Measurements from ENCODE around the gene CAPN15.
"Not testable (repeated sequence)": the region's sequence is repeated elsewhere in the genome, so short reads cannot be mapped to it uniquely, and the experiment has no call there.

The CAPN15 gene

DNA sequence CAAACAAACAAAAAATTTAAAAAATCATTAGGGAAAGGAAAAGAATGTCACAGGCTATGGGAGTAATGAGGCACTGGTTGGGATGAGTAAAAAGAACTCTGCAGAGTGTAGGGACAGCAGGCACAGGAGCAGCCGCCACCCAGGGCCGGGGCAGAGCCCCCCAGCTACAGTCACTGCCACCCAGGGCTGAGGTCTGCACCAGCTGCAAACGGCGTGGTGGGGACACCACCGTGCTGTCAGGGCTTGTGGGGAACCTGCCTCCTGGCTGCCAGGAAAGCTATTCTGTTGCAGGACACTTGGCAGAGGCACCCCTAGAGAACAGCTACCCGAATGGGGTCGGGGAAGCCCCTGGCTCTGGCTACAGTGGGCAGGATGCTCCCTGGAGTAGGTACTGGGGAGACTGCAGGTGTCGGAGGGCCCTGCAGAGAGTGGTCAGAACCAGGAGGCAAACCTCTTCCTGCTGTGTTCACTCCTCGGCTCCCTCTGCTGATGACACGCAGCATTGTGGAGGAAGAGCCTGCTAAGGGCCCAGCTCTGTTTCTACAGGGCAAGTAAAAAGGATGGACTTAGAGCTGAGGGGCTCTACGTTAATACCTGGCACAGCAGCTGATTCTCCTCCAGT lies 32.3 kb upstream of the CAPN15 start:
- WGBS, 2 experiments (ENCODE audit: insufficient coverage in 2 of 2) = 71 to 77% methylated on average over 8 to 11 of the region's 11 CpGs
- Histone ChIP-seq H3K36me3 (ENCODE audit: control insufficient read depth, insufficient read depth, low read length) (peaks cover 59% of the 10 kb centered on the region), H3K27ac (ENCODE audit: low read depth, low read length, severe bottlenecking) (no peak overlapping the region), H3K9me3 (ENCODE audit: control insufficient read depth, low read length) (no peaks in the 10 kb centered on the region), H3K4me3 (ENCODE audit: extremely low read depth, insufficient read depth, low read length, poor library complexity, severe bottlenecking) (no peak overlapping the region), H3K4me1 (ENCODE audit: control insufficient read depth, insufficient read depth, low read length, poor library complexity, severe bottlenecking) (peaks cover 14% of the 10 kb centered on the region)

DNA sequence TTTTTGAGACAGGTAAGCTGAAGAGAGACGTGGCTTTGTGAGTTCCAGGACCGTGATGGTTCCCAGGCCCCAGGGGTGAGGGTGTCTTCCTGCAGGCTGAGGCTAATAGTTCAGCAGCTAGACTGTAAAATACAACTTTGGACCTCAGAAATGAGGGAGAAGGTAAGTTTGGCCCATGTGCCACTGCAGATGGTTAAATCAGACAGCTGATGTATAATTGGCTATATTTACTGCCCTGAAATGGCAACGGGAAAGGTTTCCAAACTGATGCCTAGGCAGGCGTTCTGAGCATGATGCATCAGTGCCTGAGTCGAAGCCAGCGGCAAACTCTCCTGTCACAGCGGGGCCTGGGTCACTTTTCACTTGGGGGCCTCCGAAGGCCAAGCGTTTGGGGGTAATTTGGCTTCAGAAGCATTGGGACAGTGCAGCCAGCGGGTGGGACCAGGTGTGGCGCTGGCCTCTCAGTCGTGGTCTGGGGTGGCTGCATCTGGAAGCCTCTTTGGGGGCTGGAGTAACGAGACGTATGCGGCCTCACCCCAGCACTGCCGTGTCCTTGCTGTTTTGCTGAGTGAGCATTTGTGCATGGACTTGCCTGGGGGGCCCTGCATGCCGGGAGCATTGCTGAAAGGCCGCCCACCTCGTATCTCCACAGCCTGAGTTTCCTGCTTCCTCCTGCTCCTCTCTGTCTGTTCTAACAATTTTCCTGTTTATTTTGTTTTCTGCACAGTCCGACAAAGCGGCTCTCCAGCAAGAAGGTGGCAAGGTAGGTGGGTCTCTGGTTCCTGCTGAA lies 31.2 kb upstream of the CAPN15 start:
- no peak overlapping the region for H3K27ac ChIP-seq (ENCODE audit: low read depth, low read length, severe bottlenecking)
- peaks cover 8% of the 10 kb centered on the region for H3K4me1 ChIP-seq (ENCODE audit: control insufficient read depth, insufficient read depth, low read length, poor library complexity, severe bottlenecking)
- WGBS, 2 experiments (ENCODE audit: insufficient coverage in 2 of 2) = 92 to 95% methylated on average over 16 to 18 of the region's 21 CpGs
- no peaks in the 10 kb centered on the region for H3K9me3 ChIP-seq (ENCODE audit: control insufficient read depth, low read length)
- no peak overlapping the region for H3K4me3 ChIP-seq (ENCODE audit: extremely low read depth, insufficient read depth, low read length, poor library complexity, severe bottlenecking)
- H3K36me3 ChIP-seq (ENCODE audit: control insufficient read depth, insufficient read depth, low read length) = peaks cover 53% of the 10 kb centered on the region

- Histone ChIP-seq H3K36me3 (ENCODE audit: control insufficient read depth, insufficient read depth, low read length) (peaks cover 48% of the 10 kb centered on the region), H3K4me1 (ENCODE audit: control insufficient read depth, insufficient read depth, low read length, poor library complexity, severe bottlenecking) (no peaks in the 10 kb centered on the region), H3K4me3 (ENCODE audit: extremely low read depth, insufficient read depth, low read length, poor library complexity, severe bottlenecking) (no peak overlapping the region), H3K9me3 (ENCODE audit: control insufficient read depth, low read length) (no peaks in the 10 kb centered on the region), H3K27ac (ENCODE audit: low read depth, low read length, severe bottlenecking) (peak overlapping the region; percentile 59)
- WGBS, 2 experiments (ENCODE audit: insufficient coverage in 2 of 2) = 83 to 89% methylated on average over 10 to 11 of the region's 11 CpGs
Observed at GRCh38 chr16:497258-497657, 30.3 kb upstream of the CAPN15 start.

DNA sequence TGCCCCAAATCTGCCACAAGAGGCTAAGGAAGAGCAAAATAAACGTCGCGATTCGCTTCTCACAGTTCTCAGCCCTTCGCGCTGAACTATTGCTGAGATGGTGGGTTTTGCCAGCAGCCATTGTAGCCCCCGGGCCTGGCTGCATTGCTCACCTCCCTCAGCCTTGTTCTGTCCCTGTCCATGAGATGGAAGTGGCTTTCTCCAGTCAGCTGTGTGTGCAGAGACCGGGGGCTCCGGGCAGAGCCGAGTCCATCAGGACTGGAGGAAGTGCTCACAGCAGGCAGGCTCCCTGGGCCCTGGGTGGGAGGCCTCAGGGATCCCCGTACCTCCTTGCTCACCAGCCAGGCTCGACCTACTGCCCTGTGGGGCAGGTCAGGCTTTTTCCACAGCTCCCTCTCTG lies 27.6 kb upstream of the CAPN15 start:
- no peaks in the 10 kb centered on the region for H3K9me3 ChIP-seq (ENCODE audit: control insufficient read depth, low read length)
- 91 to 95% methylated on average over 8 to 11 of the region's 12 CpGs for WGBS, 2 experiments (ENCODE audit: insufficient coverage in 2 of 2)
- H3K4me1 ChIP-seq (ENCODE audit: control insufficient read depth, insufficient read depth, low read length, poor library complexity, severe bottlenecking) = no peaks in the 10 kb centered on the region
- no peak overlapping the region for H3K4me3 ChIP-seq (ENCODE audit: extremely low read depth, insufficient read depth, low read length, poor library complexity, severe bottlenecking)
- H3K27ac ChIP-seq (ENCODE audit: low read depth, low read length, severe bottlenecking) = no peak overlapping the region
- H3K36me3 ChIP-seq (ENCODE audit: control insufficient read depth, insufficient read depth, low read length) = peaks cover 39% of the 10 kb centered on the region

- no peak overlapping the region for H3K27ac ChIP-seq (ENCODE audit: low read depth, low read length, severe bottlenecking)
- WGBS, 2 experiments (ENCODE audit: insufficient coverage in 2 of 2) = 91 to 93% methylated on average over 8 to 11 of the region's 12 CpGs
- H3K4me3 ChIP-seq (ENCODE audit: extremely low read depth, insufficient read depth, low read length, poor library complexity, severe bottlenecking) = no peak overlapping the region
Observed at GRCh38 chr16:500709-501108, 26.8 kb upstream of the CAPN15 start.

GRCh38 chr16:502179-502943 lies 25.2 kb upstream of the CAPN15 start:
- WGBS, 2 experiments (ENCODE audit: insufficient coverage in 2 of 2) = 94% methylated on average over 20 to 22 of the region's 22 CpGs
- no peaks in the 10 kb centered on the region for H3K9me3 ChIP-seq (ENCODE audit: control insufficient read depth, low read length)
- no peaks in the 10 kb centered on the region for H3K4me1 ChIP-seq (ENCODE audit: control insufficient read depth, insufficient read depth, low read length, poor library complexity, severe bottlenecking)
- H3K36me3 ChIP-seq (ENCODE audit: control insufficient read depth, insufficient read depth, low read length) = peaks cover 27% of the 10 kb centered on the region
- H3K27ac ChIP-seq (ENCODE audit: low read depth, low read length, severe bottlenecking) = no peak overlapping the region
- H3K4me3 ChIP-seq (ENCODE audit: extremely low read depth, insufficient read depth, low read length, poor library complexity, severe bottlenecking) = no peak overlapping the region

More at GRCh38 chr16:500709-501108, 26.8 kb upstream of the CAPN15 start:
- Histone ChIP-seq H3K4me1 (ENCODE audit: control insufficient read depth, insufficient read depth, low read length, poor library complexity, severe bottlenecking) (no peaks in the 10 kb centered on the region), H3K9me3 (ENCODE audit: control insufficient read depth, low read length) (no peaks in the 10 kb centered on the region), H3K36me3 (ENCODE audit: control insufficient read depth, insufficient read depth, low read length) (peaks cover 35% of the 10 kb centered on the region)

- 93% methylated on average over 20 to 23 of the region's 23 CpGs for WGBS, 2 experiments (ENCODE audit: insufficient coverage in 2 of 2)
- H3K27ac ChIP-seq (ENCODE audit: low read depth, low read length, severe bottlenecking) = no peak overlapping the region
Observed at GRCh38 chr16:503150-504071, 24.1 kb upstream of the CAPN15 start.

DNA sequence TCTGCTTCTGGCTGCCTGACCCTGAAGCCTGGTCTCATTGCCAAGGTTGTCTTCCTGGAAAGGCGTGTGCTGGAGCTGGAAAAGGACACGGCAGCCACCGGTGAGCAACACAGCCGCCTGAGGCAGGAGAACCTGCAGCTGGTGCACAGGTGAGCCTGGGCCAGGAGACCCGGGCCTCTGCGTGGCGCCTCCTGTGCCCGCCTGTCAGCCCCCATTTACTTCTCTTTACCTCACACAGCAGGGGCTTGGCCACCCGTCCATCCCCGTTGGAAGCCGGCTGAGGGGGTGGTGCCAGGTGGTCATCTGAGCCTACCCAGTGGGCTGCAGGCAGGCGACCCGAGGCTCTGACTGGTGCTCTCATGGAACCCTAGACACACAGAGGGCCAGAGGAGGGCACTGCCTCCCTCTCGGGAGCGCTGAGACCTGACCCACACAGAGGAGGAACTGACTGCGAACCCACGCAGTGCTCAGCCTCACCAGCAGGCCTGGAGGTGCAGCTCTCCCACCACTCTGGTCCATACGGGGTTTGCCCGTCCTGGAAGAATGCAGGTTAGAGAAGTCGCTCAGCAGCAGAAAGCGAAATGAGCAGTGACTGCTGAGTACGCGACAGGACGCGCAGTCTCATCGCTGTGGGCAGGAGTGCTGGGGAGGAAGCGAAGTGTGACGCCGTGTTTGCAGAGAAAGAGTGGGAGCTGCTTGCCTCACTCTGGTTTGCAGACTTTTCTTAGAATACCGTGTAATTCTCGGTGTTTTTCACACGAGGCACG lies 21.9 kb upstream of the CAPN15 start:
- WGBS, 2 experiments (ENCODE audit: insufficient coverage in 2 of 2) = 93 to 95% methylated on average over 27 to 33 of the region's 33 CpGs
- Histone ChIP-seq H3K4me1 (ENCODE audit: control insufficient read depth, insufficient read depth, low read length, poor library complexity, severe bottlenecking) (no peaks in the 10 kb centered on the region), H3K9me3 (ENCODE audit: control insufficient read depth, low read length) (no peaks in the 10 kb centered on the region), H3K27ac (ENCODE audit: low read depth, low read length, severe bottlenecking) (no peak overlapping the region), H3K4me3 (ENCODE audit: extremely low read depth, insufficient read depth, low read length, poor library complexity, severe bottlenecking) (no peak overlapping the region), H3K36me3 (ENCODE audit: control insufficient read depth, insufficient read depth, low read length) (peaks cover 7% of the 10 kb centered on the region)

More at GRCh38 chr16:503150-504071, 24.1 kb upstream of the CAPN15 start:
- Histone ChIP-seq H3K9me3 (ENCODE audit: control insufficient read depth, low read length) (no peaks in the 10 kb centered on the region), H3K36me3 (ENCODE audit: control insufficient read depth, insufficient read depth, low read length) (peaks cover 19% of the 10 kb centered on the region), H3K4me1 (ENCODE audit: control insufficient read depth, insufficient read depth, low read length, poor library complexity, severe bottlenecking) (no peaks in the 10 kb centered on the region), H3K4me3 (ENCODE audit: extremely low read depth, insufficient read depth, low read length, poor library complexity, severe bottlenecking) (no peak overlapping the region)

DNA sequence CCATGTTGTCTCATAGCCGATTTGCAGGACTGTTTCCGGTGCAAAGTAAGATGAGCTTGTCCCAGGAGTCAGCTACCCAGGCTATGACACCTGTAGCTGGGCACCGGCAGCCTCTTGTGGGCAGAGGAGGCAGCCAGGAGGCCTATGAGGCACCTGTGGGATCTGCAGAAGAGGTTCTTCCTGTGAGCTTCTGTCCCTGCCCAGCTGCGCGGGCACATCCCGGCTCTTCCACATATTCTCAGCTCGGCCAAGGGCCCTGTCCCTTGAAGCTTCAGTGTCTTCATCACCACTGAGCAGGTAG lies 21.3 kb upstream of the CAPN15 start:
- no peaks in the 10 kb centered on the region for H3K9me3 ChIP-seq (ENCODE audit: control insufficient read depth, low read length)
- no peaks in the 10 kb centered on the region for H3K4me1 ChIP-seq (ENCODE audit: control insufficient read depth, insufficient read depth, low read length, poor library complexity, severe bottlenecking)
- no peak overlapping the region for H3K27ac ChIP-seq (ENCODE audit: low read depth, low read length, severe bottlenecking)
- peaks cover 7% of the 10 kb centered on the region for H3K36me3 ChIP-seq (ENCODE audit: control insufficient read depth, insufficient read depth, low read length)
- H3K4me3 ChIP-seq (ENCODE audit: extremely low read depth, insufficient read depth, low read length, poor library complexity, severe bottlenecking) = no peak overlapping the region
- 97% methylated on average over 7 of the region's 7 CpGs for WGBS, 2 experiments (ENCODE audit: insufficient coverage in 2 of 2)

DNA sequence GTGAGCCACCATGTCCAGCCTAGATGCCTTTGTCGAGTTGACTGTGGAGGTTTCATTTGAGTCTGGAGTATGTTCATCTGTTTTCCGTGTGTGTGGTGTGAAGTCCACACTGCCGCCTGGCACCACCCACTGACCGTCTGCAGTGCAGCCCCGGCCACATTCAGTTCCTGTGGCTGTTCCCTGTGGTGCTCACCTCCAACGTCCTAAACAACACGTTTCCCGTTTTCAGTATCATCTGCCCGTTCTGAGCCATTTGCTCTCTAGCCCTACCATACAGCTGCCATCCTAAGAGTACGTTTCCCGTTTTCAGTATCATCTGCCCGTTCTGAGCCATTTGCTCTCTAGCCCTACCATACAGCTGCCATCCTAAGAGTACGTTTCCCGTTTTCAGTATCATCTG lies 20.0 kb upstream of the CAPN15 start:
- not testable (repeated sequence) for H3K27ac ChIP-seq (ENCODE audit: low read depth, low read length, severe bottlenecking); H3K9me3 ChIP-seq (ENCODE audit: control insufficient read depth, low read length); H3K4me3 ChIP-seq (ENCODE audit: extremely low read depth, insufficient read depth, low read length, poor library complexity, severe bottlenecking); H3K36me3 ChIP-seq (ENCODE audit: control insufficient read depth, insufficient read depth, low read length); H3K4me1 ChIP-seq (ENCODE audit: control insufficient read depth, insufficient read depth, low read length, poor library complexity, severe bottlenecking)
- WGBS, 2 experiments (ENCODE audit: insufficient coverage in 2 of 2) = 94 to 96% methylated on average over 10 to 12 of the region's 14 CpGs
